ENCODE data around the gene CLEC2D. TPM values are rescaled to one million over a fixed set of nuclear protein-coding genes. Genes with fewer than 3 reads are reported as not detected.
A peak's percentile ranks its signal among the peaks of the same experiment; 100 is the strongest.

CLEC2D gene
- total RNA-seq, 2 experiments from 2014 or later = 56.9 to 146 TPM

DNA sequence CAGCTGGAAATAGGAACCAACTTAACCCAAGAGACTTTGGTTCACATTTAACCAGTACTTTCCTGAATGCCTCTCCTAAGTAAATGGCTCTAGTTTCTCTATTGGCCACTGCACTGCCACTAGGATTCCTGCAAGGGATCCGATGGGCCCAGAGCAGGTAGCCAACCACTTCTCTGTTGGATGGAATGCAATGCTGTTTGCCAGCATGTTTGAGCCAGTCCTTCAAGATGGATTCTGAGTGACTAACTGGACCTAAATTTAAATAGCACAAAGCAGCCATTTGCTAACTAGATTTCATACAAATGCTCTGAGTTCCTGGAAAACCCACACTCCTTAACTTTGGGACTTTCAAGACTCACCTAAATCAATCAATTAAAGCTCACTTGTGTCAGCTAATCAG is 9.5 kb upstream of the CLEC2D start:
- no TSS peak for BruUV-seq (replicated peaks)
- H3K79me2 ChIP-seq (ENCODE audit: insufficient read depth, low read depth, low read length) = peaks cover 4% of the 10 kb centered on the region; the same call in 1 of the 2 replicates
- POLR2A ChIA-PET = interaction anchor here (0.7 kb wide), 1 partner anchor 82 kb away, joined by 3 read pairs; no protein-coding TSS in a partner anchor
- no peak for DNase-seq (ENCODE audit: low spot score)
- H3K9me2 ChIP-seq (ENCODE audit: insufficient read depth, low read length) = no peaks in the 10 kb centered on the region
- no peak overlapping the region for H3K4me2 ChIP-seq (ENCODE audit: low read length)
- no peak overlapping the region for H3K4me3 ChIP-seq (ENCODE audit: low read depth, low read length, poor library complexity, severe bottlenecking)
- no peak overlapping the region for H3K27ac ChIP-seq (ENCODE audit: low read depth, low read length, poor library complexity, severe bottlenecking)
- no peaks in the 10 kb centered on the region for H4K20me1 ChIP-seq (ENCODE audit: insufficient read depth, low read length)
- H2AFZ ChIP-seq (ENCODE audit: low read length) = no peak overlapping the region
- peaks cover 15% of the 10 kb centered on the region; the same call in 1 of the 2 replicates for H3K9me3 ChIP-seq (ENCODE audit: low read length)
- intact Hi-C loops (cut with micrococcal nuclease; ENCODE audit: unreplicated experiment) = no loop called here
- H3K36me3 ChIP-seq (ENCODE audit: insufficient read depth, low read length) = peaks cover 100% of the 10 kb centered on the region
- TF ChIP-seq, protein P1, sequence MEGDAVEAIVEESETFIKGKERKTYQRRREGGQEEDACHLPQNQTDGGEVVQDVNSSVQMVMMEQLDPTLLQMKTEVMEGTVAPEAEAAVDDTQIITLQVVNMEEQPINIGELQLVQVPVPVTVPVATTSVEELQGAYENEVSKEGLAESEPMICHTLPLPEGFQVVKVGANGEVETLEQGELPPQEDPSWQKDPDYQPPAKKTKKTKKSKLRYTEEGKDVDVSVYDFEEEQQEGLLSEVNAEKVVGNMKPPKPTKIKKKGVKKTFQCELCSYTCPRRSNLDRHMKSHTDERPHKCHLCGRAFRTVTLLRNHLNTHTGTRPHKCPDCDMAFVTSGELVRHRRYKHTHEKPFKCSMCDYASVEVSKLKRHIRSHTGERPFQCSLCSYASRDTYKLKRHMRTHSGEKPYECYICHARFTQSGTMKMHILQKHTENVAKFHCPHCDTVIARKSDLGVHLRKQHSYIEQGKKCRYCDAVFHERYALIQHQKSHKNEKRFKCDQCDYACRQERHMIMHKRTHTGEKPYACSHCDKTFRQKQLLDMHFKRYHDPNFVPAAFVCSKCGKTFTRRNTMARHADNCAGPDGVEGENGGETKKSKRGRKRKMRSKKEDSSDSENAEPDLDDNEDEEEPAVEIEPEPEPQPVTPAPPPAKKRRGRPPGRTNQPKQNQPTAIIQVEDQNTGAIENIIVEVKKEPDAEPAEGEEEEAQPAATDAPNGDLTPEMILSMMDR (conservative IDR thresholded peaks at IDR 0.05; ENCODE audit: low read length) = no peak
- CTCF ChIA-PET (ENCODE audit: unreplicated experiment) = no interaction called here
- peaks cover 14% of the 10 kb centered on the region for H3K4me1 ChIP-seq (ENCODE audit: insufficient read depth, low read length, poor library complexity, severe bottlenecking)

DNA sequence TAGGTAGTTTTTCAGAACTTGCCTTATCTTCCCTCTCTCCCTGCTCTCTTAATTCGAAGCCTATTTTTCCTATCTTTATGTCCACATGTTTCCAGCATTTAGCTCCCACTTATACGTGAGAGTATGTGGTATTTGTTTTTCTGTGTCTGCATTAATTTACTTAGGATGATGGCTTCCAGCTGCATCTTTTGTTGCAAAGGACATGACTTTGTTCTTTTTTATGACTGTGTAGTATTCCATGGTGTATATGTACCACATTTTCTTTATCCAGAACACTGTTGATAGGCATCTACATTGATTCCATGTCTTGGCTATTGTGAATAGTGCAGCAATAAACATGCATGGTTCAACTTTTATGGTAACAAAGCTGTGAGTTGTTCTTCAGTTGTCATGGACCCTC is 7.8 kb upstream of the CLEC2D start:
- Histone ChIP-seq H3K27ac (ENCODE audit: low read depth, low read length, poor library complexity, severe bottlenecking) (no peak overlapping the region), H3K9me2 (ENCODE audit: insufficient read depth, low read length) (no peaks in the 10 kb centered on the region), H3K36me3 (ENCODE audit: insufficient read depth, low read length) (peaks cover 98% of the 10 kb centered on the region), H3K79me2 (ENCODE audit: insufficient read depth, low read depth, low read length) (peaks cover 4% of the 10 kb centered on the region; the same call in 1 of the 2 replicates), H3K4me1 (ENCODE audit: insufficient read depth, low read length, poor library complexity, severe bottlenecking) (peaks cover 12% of the 10 kb centered on the region), H3K4me3 (ENCODE audit: low read depth, low read length, poor library complexity, severe bottlenecking) (no peak overlapping the region), H2AFZ (ENCODE audit: low read length) (no peak overlapping the region), H3K9me3 (ENCODE audit: low read length) (peaks cover 15% of the 10 kb centered on the region; the same call in 1 of the 2 replicates), H4K20me1 (ENCODE audit: insufficient read depth, low read length) (no peaks in the 10 kb centered on the region), H3K4me2 (ENCODE audit: low read length) (no peak overlapping the region)
- no peak for DNase-seq (ENCODE audit: low spot score)
- ChIA-PET CTCF (ENCODE audit: unreplicated experiment) (no interaction called here), POLR2A (interaction anchor here (1.0 to 2.9 kb wide), 7 partner anchors 8 to 56 kb away, joined by 3 to 13 read pairs (median 3); no protein-coding TSS in a partner anchor)
- intact Hi-C loops (cut with micrococcal nuclease; ENCODE audit: unreplicated experiment) = no loop called here
- no TSS peak for BruUV-seq (replicated peaks)
- no peak for TF ChIP-seq EZH2phosphoT487 (IDR thresholded peaks at IDR 0.05; ENCODE audit: borderline replicate concordance, low read depth, low read length)
- TF ChIP-seq, protein P1 (conservative IDR thresholded peaks at IDR 0.05; ENCODE audit: low read length) = no peak

DNA sequence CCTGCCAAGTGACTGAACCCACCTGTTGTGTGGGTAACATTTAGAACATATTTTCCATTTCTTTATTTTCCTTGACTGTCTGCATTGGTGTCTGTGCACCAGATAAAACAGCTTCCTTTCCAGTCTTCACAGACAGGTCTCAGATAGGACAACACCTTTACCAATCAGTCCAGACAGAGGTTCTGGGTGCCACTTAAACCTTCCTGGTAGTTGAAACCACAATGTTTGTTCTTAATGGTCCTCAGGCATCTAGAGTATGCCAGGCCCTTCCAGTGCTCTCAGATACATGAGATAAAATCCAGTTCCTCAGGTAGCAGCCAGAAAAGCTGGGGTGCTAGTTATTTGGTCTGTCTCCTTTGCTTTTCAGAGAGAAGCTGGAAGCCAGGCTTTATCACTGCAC is 7.0 kb upstream of the CLEC2D start:
- intact Hi-C loops (cut with micrococcal nuclease; ENCODE audit: unreplicated experiment) = no loop called here

More for the DNA sequence above, 7.0 kb upstream of the CLEC2D start:
- Histone ChIP-seq H3K27ac (ENCODE audit: low read depth, low read length, poor library complexity, severe bottlenecking) (peak overlapping the region; percentile 16), H3K9me3 (ENCODE audit: low read length) (peaks cover 15% of the 10 kb centered on the region; the same call in 1 of the 2 replicates), H3K36me3 (ENCODE audit: insufficient read depth, low read length) (peaks cover 95% of the 10 kb centered on the region), H3K9me2 (ENCODE audit: insufficient read depth, low read length) (no peaks in the 10 kb centered on the region), H3K4me1 (ENCODE audit: insufficient read depth, low read length, poor library complexity, severe bottlenecking) (peaks cover 18% of the 10 kb centered on the region), H3K79me2 (ENCODE audit: insufficient read depth, low read depth, low read length) (peaks cover 2% of the 10 kb centered on the region; the same call in 1 of the 2 replicates), H3K4me2 (ENCODE audit: low read length) (no peak overlapping the region), H4K20me1 (ENCODE audit: insufficient read depth, low read length) (no peaks in the 10 kb centered on the region), H3K4me3 (ENCODE audit: low read depth, low read length, poor library complexity, severe bottlenecking) (no peak overlapping the region), H2AFZ (ENCODE audit: low read length) (no peak overlapping the region)
- TF ChIP-seq, protein P1 (conservative IDR thresholded peaks at IDR 0.05; ENCODE audit: low read length) = no peak
- TF ChIP-seq EZH2phosphoT487 (IDR thresholded peaks at IDR 0.05; ENCODE audit: borderline replicate concordance, low read depth, low read length) = no peak
- no TSS peak for BruUV-seq (replicated peaks)
- ChIA-PET POLR2A (interaction anchor here (1.0 to 2.9 kb wide), 7 partner anchors 8 to 55 kb away, joined by 3 to 13 read pairs (median 3); no protein-coding TSS in a partner anchor), CTCF (ENCODE audit: unreplicated experiment) (no interaction called here)
- DNase-seq (ENCODE audit: low spot score) = no peak

Measured in OCI-LY7 (cell line).